Measurements from ENCODE around the gene CLDN2.

GRCh38 chrX:106952089-106952488 is 31.9 kb downstream of the CLDN2 start:
- TF ChIP-seq POLR2A (IDR thresholded peaks at IDR 0.05; ENCODE audit: low read length), result no peak
- TF ChIP-seq GATA1 (IDR thresholded peaks at IDR 0.05; ENCODE audit: low read depth, low read length), result no peak

All from erythroblast (primary cell).